Esophagus muscularis mucosa (tissue), 4 donors: ENCODE measurements around the gene RAB6A. TPM values are rescaled to one million over a fixed set of nuclear protein-coding genes. Genes with fewer than 3 reads are reported as not detected.
A peak's percentile ranks its signal among the peaks of the same experiment; 100 is the strongest.
"Not testable (repeated sequence)": the region's sequence is repeated elsewhere in the genome, so short reads cannot be mapped to it uniquely, and the experiment has no call there.

Experiments
- DNase-seq: peaks from one replicate; pipeline ENCODE4 v3.0.0-alpha.2; 2017; ENCODE audit errors: extremely low spot score
- H3K27ac ChIP-seq, 4 donors: fragments of 200-600 bp; sonication (generic); replicated peaks in 1 of 4; 1 replicate in 3 of 4; 2 replicates in 1 of 4; pipeline ENCODE4 v1.5.1; 2016 to 2019; ENCODE audit warnings: mild to moderate bottlenecking in 1 of 4
- H3K27me3 ChIP-seq, 4 donors: fragments of 200-600 bp; sonication (generic); one replicate each; pipeline versions ENCODE4 v1.5.1 to v1.6.0; 2016 to 2019
- H3K36me3 ChIP-seq, 4 donors: fragments of 200-600 bp; sonication (generic); one replicate each; pipeline ENCODE4 v1.5.1; 2016 to 2019
- H3K4me1 ChIP-seq, 4 donors: fragments of 200-600 bp; sonication (generic); one replicate each; pipeline ENCODE4 v1.5.1; 2016 to 2019
- H3K4me3 ChIP-seq, 4 donors: fragments of 200-600 bp; sonication (generic); 1 replicate in 2 of 4; 2 replicates in 2 of 4; pipeline ENCODE4 v1.5.1; 2016 to 2019; ENCODE audit warnings: mild to moderate bottlenecking in 4 of 4, moderate library complexity in 1 of 4
- H3K9me3 ChIP-seq, 4 donors: fragments of 200-600 bp; sonication (generic); 1 replicate in 3 of 4; 2 replicates in 1 of 4; pipeline ENCODE4 v1.5.1; 2016 to 2019
- EP300 ChIP-seq: sonication (generic); formaldehyde crosslinking; IDR thresholded peaks from one replicate; pipeline ENCODE4 v1.6.1; 2017; ENCODE audit warnings: antibody characterized with exemption
- POLR2A ChIP-seq: fragments of 450-650 bp; IDR thresholded peaks from one replicate; pipeline ENCODE4 v1.6.1; 2017; ENCODE audit warnings: antibody characterized with exemption, moderate library complexity, mild to moderate bottlenecking, low read depth
- POLR2AphosphoS5 ChIP-seq, 2 donors: sonication (generic); formaldehyde crosslinking; IDR thresholded peaks; one replicate each; pipeline ENCODE4 v1.6.1; 2017; ENCODE audit warnings: antibody characterized with exemption in 2 of 2
- WGBS: methylation state at CpG from one replicate; pipeline ENCODE4 v1.1.5; 2018; 5-methylcytosine and 5-hydroxymethylcytosine counted together
- intact Hi-C: fragments of 100-400 bp; cut with DNase I; formaldehyde crosslinking; loops from one replicate; pipeline ENCODE4 v1.15.1; 2023
- total RNA-seq, 4 donors: library from RNA; depleted of rRNA; stranded (reverse); fragments of >200 nt; gene quantifications; one replicate each; pipeline versions ENCODE4 v1.1.0 to v1.2.1, GENCODE V29; 2016
- TF ChIP-seq, protein P1 (sequence below), 3 experiments: fragments of 200-600 bp in 2 of 3; fragments of 450-650 bp in 1 of 3; sonication (generic) in 2 of 3; IDR thresholded peaks; one replicate each; pipeline ENCODE4 v1.5.1; 2017 to 2019; ENCODE audit warnings: antibody characterized with exemption in 3 of 3, mild to moderate bottlenecking in 2 of 3, moderate library complexity in 1 of 3

The RAB6A gene
- total RNA-seq, 4 donors from 2014 or later = 107 to 161 (median 134) TPM

DNA sequence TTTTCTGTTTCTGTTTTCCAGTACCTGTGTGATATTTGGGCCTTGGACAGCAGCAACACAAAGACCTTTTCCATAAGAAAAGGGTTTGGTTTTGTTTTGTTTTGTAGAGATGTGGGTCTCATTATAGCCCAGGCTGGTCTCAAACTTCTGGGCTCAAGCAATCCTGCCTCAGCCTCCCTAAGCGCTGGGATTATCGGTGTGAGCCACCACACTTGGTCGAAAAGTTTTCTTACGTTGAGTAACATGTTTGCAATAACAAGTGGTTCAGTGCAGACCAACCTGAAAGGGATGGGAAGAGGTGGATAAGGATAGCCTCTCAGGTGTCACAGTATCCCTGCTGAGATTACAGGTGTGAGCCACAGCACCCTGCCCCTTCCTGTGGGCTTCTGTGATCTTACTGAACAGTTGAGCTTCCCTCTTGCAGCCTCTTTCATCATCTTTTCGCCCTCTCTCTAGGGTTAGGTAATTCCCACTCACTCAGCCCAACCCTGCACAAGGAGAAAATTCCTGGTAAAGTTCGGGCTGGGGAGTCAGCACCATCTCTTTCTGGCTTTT lies 23.3 kb upstream of the RAB6A start:
- intact Hi-C loops = no loop called here
- TF ChIP-seq POLR2AphosphoS5 (IDR thresholded peaks at IDR 0.05) = no peak
- no peak for TF ChIP-seq EP300
- TF ChIP-seq, protein P1, sequence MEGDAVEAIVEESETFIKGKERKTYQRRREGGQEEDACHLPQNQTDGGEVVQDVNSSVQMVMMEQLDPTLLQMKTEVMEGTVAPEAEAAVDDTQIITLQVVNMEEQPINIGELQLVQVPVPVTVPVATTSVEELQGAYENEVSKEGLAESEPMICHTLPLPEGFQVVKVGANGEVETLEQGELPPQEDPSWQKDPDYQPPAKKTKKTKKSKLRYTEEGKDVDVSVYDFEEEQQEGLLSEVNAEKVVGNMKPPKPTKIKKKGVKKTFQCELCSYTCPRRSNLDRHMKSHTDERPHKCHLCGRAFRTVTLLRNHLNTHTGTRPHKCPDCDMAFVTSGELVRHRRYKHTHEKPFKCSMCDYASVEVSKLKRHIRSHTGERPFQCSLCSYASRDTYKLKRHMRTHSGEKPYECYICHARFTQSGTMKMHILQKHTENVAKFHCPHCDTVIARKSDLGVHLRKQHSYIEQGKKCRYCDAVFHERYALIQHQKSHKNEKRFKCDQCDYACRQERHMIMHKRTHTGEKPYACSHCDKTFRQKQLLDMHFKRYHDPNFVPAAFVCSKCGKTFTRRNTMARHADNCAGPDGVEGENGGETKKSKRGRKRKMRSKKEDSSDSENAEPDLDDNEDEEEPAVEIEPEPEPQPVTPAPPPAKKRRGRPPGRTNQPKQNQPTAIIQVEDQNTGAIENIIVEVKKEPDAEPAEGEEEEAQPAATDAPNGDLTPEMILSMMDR (IDR thresholded peaks at IDR 0.05) = no peak
- no peak for TF ChIP-seq POLR2A
- Histone ChIP-seq H3K4me1 (peaks cover 16 to 25% (median 22%) of the 10 kb centered on the region in 4 donors), H3K36me3 (no peaks in the 10 kb centered on the region), H3K27me3 (no peaks in the 10 kb centered on the region), H3K4me3 (no peak overlapping the region), H3K9me3 (no peaks in the 10 kb centered on the region), H3K27ac (no peak overlapping the region)
- 76% methylated on average over 6 of the region's 6 CpGs for WGBS
- DNase-seq = no peak

DNA sequence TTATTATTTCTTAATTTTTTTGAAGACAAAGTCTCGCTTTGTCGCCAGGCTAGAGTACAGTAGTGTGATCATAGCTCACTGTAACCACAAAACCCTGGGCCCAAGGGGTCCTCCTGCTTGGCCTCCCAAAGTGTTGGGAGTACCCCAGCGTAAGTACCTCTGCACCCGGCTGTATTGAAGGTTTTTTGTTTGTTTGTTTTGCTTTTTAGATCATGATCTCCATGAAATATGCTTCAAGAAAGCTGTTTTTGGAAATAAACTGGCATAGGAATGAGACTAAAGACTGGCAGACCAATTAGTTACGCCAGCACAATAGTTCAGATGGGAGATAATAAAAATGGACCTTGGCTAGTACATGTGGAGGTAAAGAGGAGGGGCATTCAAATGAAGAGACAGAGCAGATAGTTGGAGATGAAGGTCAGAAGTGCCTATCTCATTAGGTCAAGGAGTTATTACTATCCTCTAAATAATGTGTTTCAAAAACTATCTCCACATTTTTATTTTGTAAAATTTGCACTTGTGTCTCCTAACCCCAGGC lies 22.7 kb upstream of the RAB6A start:
- intact Hi-C loops = no loop called here
- WGBS = 93% methylated on average over 5 of the region's 5 CpGs

DNA sequence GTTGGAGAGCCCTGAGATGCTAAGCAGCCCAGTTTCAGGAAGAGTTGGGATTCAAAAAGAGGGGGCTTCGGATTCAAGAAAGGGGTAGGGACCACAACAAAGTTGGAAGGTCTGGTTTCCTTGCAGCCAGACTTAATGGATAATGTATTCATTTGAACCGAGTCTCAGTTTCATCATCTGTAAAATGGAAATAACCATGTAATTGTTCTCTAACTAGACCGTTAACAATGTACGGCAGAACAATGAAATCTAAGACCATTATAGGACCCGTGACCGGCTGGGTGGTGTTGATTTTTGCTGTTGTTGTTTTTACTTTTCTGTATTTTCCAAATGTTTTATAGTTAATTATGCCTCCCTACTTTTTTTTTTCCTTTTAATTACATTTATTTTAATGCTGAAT lies 20.4 kb upstream of the RAB6A start:
- Histone ChIP-seq H3K9me3 (no peaks in the 10 kb centered on the region), H3K4me3 (no peak overlapping the region), H3K27ac (no peak overlapping the region), H3K4me1 (peaks cover 4 to 6% (median 5%) of the 10 kb centered on the region in 4 donors), H3K27me3 (no peaks in the 10 kb centered on the region), H3K36me3 (no peaks in the 10 kb centered on the region)
- intact Hi-C loops = no loop called here
- 92% methylated on average over 6 of the region's 6 CpGs for WGBS
- TF ChIP-seq POLR2AphosphoS5 (IDR thresholded peaks at IDR 0.05) (no peak), POLR2A (no peak), EP300 (no peak)
- TF ChIP-seq, protein P1 (IDR thresholded peaks at IDR 0.05) = no peak
- no peak for DNase-seq

More for the DNA sequence above, 22.7 kb upstream of the RAB6A start:
- Histone ChIP-seq H3K4me1 (peaks cover 11 to 19% (median 16%) of the 10 kb centered on the region in 4 donors), H3K4me3 (no peak overlapping the region), H3K27me3 (no peaks in the 10 kb centered on the region), H3K9me3 (no peaks in the 10 kb centered on the region), H3K36me3 (no peaks in the 10 kb centered on the region), H3K27ac (no peak overlapping the region)
- no peak for DNase-seq
- TF ChIP-seq POLR2AphosphoS5 (IDR thresholded peaks at IDR 0.05) (no peak), POLR2A (no peak), EP300 (no peak)
- TF ChIP-seq, protein P1 (IDR thresholded peaks at IDR 0.05) = no peak

DNA sequence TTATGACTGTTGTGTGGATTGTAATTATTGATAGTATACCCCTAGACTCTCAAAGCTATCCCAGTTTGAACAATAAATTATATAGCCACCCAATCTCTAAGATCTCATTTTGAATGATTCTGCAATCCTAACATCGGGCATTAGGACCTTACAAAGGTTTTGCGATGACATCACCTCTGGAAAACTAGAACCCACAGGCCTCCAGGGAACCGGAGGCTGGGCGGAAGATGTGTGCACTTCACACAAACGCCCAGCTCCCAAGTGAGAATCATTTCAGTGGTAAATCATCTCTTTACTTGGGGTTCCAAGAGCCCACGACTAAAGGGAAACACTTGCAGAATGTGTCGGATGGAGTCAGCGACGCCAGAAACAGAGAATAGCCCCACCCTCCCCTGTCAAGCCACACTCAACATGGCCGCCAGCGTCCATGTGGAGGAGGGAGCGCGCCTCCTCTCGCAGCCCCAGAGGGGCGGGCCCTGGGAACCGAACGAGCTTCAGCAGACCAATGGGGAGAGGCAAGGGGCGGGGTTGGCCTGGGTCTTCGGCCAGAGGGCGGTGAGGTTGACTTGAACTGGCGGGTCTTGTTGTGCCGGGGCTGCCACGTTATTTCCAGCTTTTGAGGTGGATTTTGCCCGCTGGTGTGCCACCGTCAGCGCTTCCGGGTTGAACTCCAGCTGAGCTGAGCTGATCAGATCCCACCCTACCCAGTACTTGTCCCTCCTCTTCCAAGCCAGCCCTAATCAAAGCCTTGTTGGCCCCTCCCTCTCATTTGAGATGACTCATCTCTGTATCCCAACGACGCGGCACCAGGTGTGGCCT lies 18.4 kb upstream of the RAB6A start:
- peak overlapping the region; percentile 89 to 96 (median 94) for H3K27ac ChIP-seq
- H3K4me1 ChIP-seq = peaks cover 4 to 6% (median 5%) of the 10 kb centered on the region in 4 donors
- no peaks in the 10 kb centered on the region for H3K36me3 ChIP-seq
- H3K4me3 ChIP-seq = peak overlapping the region; percentile 56 to 70 (median 62)
- intact Hi-C loops = no loop called here
- H3K9me3 ChIP-seq = no peaks in the 10 kb centered on the region
- TF ChIP-seq POLR2AphosphoS5 (IDR thresholded peaks at IDR 0.05) = peak; percentile 90 to 94
- TF ChIP-seq, protein P1 (IDR thresholded peaks at IDR 0.05) = no peak
- H3K27me3 ChIP-seq = no peaks in the 10 kb centered on the region
- 0% methylated on average over 12 of the region's 30 CpGs for WGBS
- peak; percentile 99 for DNase-seq

DNA sequence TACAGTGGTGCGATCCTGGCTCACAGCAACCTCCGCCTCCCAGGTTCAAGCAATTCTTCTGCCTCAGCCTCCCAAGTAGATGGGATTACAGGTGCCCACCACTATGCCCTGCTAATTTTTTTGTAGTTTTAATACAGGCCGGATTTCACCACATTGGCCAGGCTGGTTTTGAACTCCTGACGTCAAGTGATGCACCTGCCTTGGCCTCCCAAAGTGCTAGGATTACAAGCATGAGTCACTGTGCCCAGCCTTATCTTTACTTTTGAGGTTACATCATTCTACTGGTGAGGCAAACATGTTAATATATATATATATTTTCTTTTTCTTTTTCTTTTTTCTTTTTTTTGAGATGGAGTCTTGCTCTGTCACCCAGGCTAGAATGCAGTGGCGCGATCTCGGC lies 9.9 kb upstream of the RAB6A start:
- intact Hi-C loops, DNase-seq, H3K4me1 ChIP-seq, H3K4me3 ChIP-seq, H3K27ac ChIP-seq, H3K27me3 ChIP-seq, H3K9me3 ChIP-seq, H3K36me3 ChIP-seq: not testable (repeated sequence)
- WGBS = 93% methylated on average over 7 of the region's 7 CpGs
